Measurements from ENCODE around the gene MKNK1. TPM values are rescaled to one million over a fixed set of nuclear protein-coding genes. Genes with fewer than 3 reads are reported as not detected.

Gene MKNK1
- total RNA-seq, 1 experiment from 2014 or later, result 40.1 TPM

DNA sequence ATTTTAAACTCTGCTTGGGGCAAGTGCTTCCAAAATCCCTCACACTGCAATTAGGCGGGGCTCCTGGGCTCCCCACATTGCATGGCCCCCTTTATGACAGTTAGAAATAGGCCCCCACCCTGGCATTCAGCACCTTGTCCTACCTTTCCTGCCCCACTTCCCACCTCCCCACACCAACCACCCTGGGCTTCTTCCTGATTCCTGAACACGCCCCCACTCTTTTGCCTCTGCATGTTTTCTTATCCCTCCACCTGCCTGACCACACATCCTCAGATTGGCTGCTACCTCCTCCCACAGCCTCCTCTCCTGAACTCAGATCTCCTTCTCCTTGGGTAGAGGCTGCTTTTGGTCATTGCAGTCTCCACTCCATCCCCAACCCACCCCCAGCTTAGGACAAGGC lies 11.0 kb upstream of the MKNK1 start:
- no peaks in the 10 kb centered on the region for H3K9me3 ChIP-seq (ENCODE audit: control insufficient read depth, insufficient read depth, low read depth, low read length)
- H3K4me1 ChIP-seq (ENCODE audit: control insufficient read depth, insufficient read depth, low read length), result peaks cover 14% of the 10 kb centered on the region
- intact Hi-C loops (cut with micrococcal nuclease; ENCODE audit: unreplicated experiment), result no loop called here
- CTCF ChIA-PET, result no interaction called here
- no peaks in the 10 kb centered on the region for H3K27me3 ChIP-seq (ENCODE audit: control insufficient read depth, insufficient read depth, low read length)
- ATAC-seq (no peak), DNase-seq (ENCODE audit: low read depth, low spot score) (no peak)
- no peaks in the 10 kb centered on the region for H3K36me3 ChIP-seq (ENCODE audit: control insufficient read depth, insufficient read depth, low read length)
- BruUV-seq (replicated peaks), result no TSS peak
- in situ Hi-C loops (cut with HindIII; ENCODE audit: low pct_unique_long_range_greater_than_20kb, low sequenced_read_pairs), result no loop called here
- POLR2A ChIA-PET, result no interaction called here
- no peak overlapping the region for H3K4me3 ChIP-seq (ENCODE audit: low read depth in 2 of 2, low read length in 2 of 2)
- no peak for TF ChIP-seq CTCF (IDR thresholded peaks at IDR 0.05)
- TF ChIP-seq TCF7L2 (IDR thresholded peaks at IDR 0.05; ENCODE audit: low read depth, low read length), result no peak
- no peak for TF ChIP-seq SIN3A (IDR thresholded peaks at IDR 0.05; ENCODE audit: borderline replicate concordance, insufficient read depth, low read depth, low read length)
- TF ChIP-seq POLR2AphosphoS5 (IDR thresholded peaks at IDR 0.05; ENCODE audit: low read depth, low read length), result no peak
- no peak for TF ChIP-seq REST (IDR thresholded peaks at IDR 0.05; ENCODE audit: insufficient read depth in 1 of 2, low read depth in 2 of 2, low read length in 1 of 2)
- H3K27ac ChIP-seq (ENCODE audit: low read length), result peak overlapping the region; percentile 18; the same call in 1 of the 2 replicates

GRCh38 chr1:46614604-46614984 lies 10.5 kb upstream of the MKNK1 start:
- DNase-seq (ENCODE audit: low read depth, low spot score) (no peak), ATAC-seq (no peak)
- TF ChIP-seq SIN3A (IDR thresholded peaks at IDR 0.05; ENCODE audit: borderline replicate concordance, insufficient read depth, low read depth, low read length), result no peak
- no peak for TF ChIP-seq TCF7L2 (IDR thresholded peaks at IDR 0.05; ENCODE audit: low read depth, low read length)
- TF ChIP-seq REST (IDR thresholded peaks at IDR 0.05; ENCODE audit: insufficient read depth in 1 of 2, low read depth in 2 of 2, low read length in 1 of 2), result no peak
- TF ChIP-seq POLR2AphosphoS5 (IDR thresholded peaks at IDR 0.05; ENCODE audit: low read depth, low read length), result no peak
- no peak for TF ChIP-seq CTCF (IDR thresholded peaks at IDR 0.05)
- ChIA-PET POLR2A (no interaction called here), CTCF (no interaction called here)
- no TSS peak for BruUV-seq (replicated peaks)
- Histone ChIP-seq H3K4me1 (ENCODE audit: control insufficient read depth, insufficient read depth, low read length) (peaks cover 14% of the 10 kb centered on the region), H3K27ac (ENCODE audit: low read length) (no peak overlapping the region), H3K36me3 (ENCODE audit: control insufficient read depth, insufficient read depth, low read length) (no peaks in the 10 kb centered on the region), H3K9me3 (ENCODE audit: control insufficient read depth, insufficient read depth, low read depth, low read length) (no peaks in the 10 kb centered on the region), H3K27me3 (ENCODE audit: control insufficient read depth, insufficient read depth, low read length) (no peaks in the 10 kb centered on the region), H3K4me3 (ENCODE audit: low read depth in 2 of 2, low read length in 2 of 2) (no peak overlapping the region)
- intact Hi-C loops (cut with micrococcal nuclease; ENCODE audit: unreplicated experiment) (no loop called here), in situ Hi-C loops (cut with HindIII; ENCODE audit: low pct_unique_long_range_greater_than_20kb, low sequenced_read_pairs) (no loop called here)
